Measurements from ENCODE around the gene PCA3.

The PCA3 gene

DNA sequence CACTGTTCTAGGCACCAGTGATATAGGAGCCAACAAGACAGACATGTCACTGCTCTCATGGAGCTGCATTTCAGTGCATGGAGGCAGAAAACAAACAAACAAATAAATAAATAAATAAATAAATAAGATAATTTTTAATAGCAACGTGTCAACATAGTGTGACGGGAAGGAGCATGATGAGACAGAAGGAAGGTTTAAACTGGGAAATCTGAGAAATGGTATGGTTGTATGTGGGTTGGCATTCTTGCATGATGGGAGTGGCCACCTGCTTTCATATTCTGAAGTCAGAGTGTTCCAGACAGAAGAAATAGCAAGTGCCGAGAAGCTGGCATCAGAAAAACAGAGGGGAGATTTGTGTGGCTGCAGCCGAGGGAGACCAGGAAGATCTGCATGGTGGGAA, at the start of gene PCA3:
TSS of gene PCA3 (plus strand) at position 301 of the 400 bp plus-strand sequence.
- TF ChIP-seq, protein P1, sequence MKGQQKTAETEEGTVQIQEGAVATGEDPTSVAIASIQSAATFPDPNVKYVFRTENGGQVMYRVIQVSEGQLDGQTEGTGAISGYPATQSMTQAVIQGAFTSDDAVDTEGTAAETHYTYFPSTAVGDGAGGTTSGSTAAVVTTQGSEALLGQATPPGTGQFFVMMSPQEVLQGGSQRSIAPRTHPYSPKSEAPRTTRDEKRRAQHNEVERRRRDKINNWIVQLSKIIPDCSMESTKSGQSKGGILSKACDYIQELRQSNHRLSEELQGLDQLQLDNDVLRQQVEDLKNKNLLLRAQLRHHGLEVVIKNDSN (IDR thresholded peaks at IDR 0.05) = no peak
- TF ChIP-seq YY1 (IDR thresholded peaks at IDR 0.05; ENCODE audit: low read depth) (no peak), ZBTB7A (IDR thresholded peaks at IDR 0.05; ENCODE audit: low read depth) (no peak), CEBPB (IDR thresholded peaks at IDR 0.05) (no peak), NFIC (IDR thresholded peaks at IDR 0.05) (no peak), EGR1 (IDR thresholded peaks at IDR 0.05) (no peak), FOXM1 (IDR thresholded peaks at IDR 0.05; ENCODE audit: borderline replicate concordance, low read depth) (no peak), TAF1 (IDR thresholded peaks at IDR 0.05; ENCODE audit: low read depth) (no peak), TEAD4 (IDR thresholded peaks at IDR 0.05) (no peak), REST (IDR thresholded peaks at IDR 0.05; ENCODE audit: low read depth) (no peak), CREB1 (IDR thresholded peaks at IDR 0.05; ENCODE audit: low read depth) (no peak), TCF12 (IDR thresholded peaks at IDR 0.05; ENCODE audit: low read depth) (no peak), EP300 (IDR thresholded peaks at IDR 0.05; ENCODE audit: borderline replicate concordance) (no peak), RAD21 (IDR thresholded peaks at IDR 0.05; ENCODE audit: low read depth) (no peak)
- TF ChIP-seq, protein P2, sequence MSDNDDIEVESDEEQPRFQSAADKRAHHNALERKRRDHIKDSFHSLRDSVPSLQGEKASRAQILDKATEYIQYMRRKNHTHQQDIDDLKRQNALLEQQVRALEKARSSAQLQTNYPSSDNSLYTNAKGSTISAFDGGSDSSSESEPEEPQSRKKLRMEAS (IDR thresholded peaks at IDR 0.05) = no peak

DNA sequence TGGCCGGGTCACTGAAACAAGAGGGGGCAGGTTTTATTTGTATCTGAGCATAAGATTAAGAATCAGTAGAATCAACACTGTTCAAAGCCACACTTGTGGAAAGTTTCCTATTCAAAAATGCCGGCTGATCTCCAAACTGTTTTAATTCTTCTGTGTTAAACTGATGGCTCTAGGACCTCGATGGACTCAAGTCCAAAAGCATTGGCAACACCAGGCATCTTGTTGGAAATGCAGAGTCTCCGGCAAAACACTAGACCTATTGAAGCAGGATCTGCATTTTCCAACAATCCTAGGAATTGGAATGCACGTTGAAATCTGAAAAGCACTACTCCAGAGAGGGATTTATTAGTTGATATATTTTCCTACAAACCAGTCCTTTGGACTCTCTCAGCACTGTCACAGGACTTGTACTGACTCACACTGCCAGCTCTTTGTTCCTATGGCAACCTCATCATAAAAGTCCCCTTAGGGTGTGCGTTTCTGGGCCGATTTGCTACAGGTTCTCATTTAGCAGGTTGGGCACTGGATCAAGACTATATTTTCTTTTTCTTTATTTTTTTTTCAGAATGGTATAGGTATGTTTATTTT, 48.1 kb upstream of the PCA3 start:
- TF ChIP-seq RAD21 (IDR thresholded peaks at IDR 0.05; ENCODE audit: low read depth) (no peak), TEAD4 (IDR thresholded peaks at IDR 0.05) (no peak), EGR1 (IDR thresholded peaks at IDR 0.05) (no peak), REST (IDR thresholded peaks at IDR 0.05; ENCODE audit: low read depth) (no peak), YY1 (IDR thresholded peaks at IDR 0.05; ENCODE audit: low read depth) (no peak), CEBPB (IDR thresholded peaks at IDR 0.05) (no peak), TCF12 (IDR thresholded peaks at IDR 0.05; ENCODE audit: low read depth) (no peak), FOXM1 (IDR thresholded peaks at IDR 0.05; ENCODE audit: borderline replicate concordance, low read depth) (no peak)
- TF ChIP-seq, protein P1 (IDR thresholded peaks at IDR 0.05) = no peak

DNA sequence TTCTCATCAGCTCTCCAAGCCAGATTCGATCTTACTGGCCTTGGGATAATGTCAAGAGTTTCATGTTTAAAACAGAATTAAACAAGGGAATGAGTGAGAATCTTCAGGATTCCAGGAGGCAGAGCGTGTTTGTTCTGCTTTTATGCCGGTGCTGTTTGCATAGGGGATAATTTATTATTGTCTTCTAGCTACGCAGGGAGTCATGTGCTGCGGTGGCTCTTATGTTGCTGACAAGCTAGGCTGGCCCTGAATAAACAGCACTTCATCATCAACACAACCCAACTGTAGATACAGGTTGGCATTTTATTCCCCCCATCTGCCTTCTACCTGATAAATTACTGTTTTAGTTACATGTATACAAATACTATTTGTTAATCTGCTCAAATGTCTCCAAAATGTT, 47.1 kb upstream of the PCA3 start:
- TF ChIP-seq CREB1 (IDR thresholded peaks at IDR 0.05; ENCODE audit: low read depth) = no peak
- TF ChIP-seq CEBPB (IDR thresholded peaks at IDR 0.05) = no peak
- no peak for TF ChIP-seq TAF1 (IDR thresholded peaks at IDR 0.05; ENCODE audit: low read depth)
- TF ChIP-seq RAD21 (IDR thresholded peaks at IDR 0.05; ENCODE audit: low read depth) = no peak
- TF ChIP-seq TEAD4 (IDR thresholded peaks at IDR 0.05) = no peak
- TF ChIP-seq EP300 (IDR thresholded peaks at IDR 0.05; ENCODE audit: borderline replicate concordance) = no peak

GRCh38 chr9:76717613-76718012, 46.6 kb upstream of the PCA3 start:
- TF ChIP-seq EGR1 (IDR thresholded peaks at IDR 0.05) = no peak
- TF ChIP-seq TAF1 (IDR thresholded peaks at IDR 0.05; ENCODE audit: low read depth) = no peak
- TF ChIP-seq RAD21 (IDR thresholded peaks at IDR 0.05; ENCODE audit: low read depth) = no peak
- TF ChIP-seq, protein P2 (IDR thresholded peaks at IDR 0.05) = no peak
- TF ChIP-seq FOXM1 (IDR thresholded peaks at IDR 0.05; ENCODE audit: borderline replicate concordance, low read depth) = no peak
- TF ChIP-seq, protein P1 (IDR thresholded peaks at IDR 0.05) = no peak
- no peak for TF ChIP-seq EP300 (IDR thresholded peaks at IDR 0.05; ENCODE audit: borderline replicate concordance)

- TF ChIP-seq, protein P2 (IDR thresholded peaks at IDR 0.05) = no peak
- TF ChIP-seq TCF12 (IDR thresholded peaks at IDR 0.05; ENCODE audit: low read depth) (no peak), EGR1 (IDR thresholded peaks at IDR 0.05) (no peak), REST (IDR thresholded peaks at IDR 0.05; ENCODE audit: low read depth) (no peak), CEBPB (IDR thresholded peaks at IDR 0.05) (no peak), RAD21 (IDR thresholded peaks at IDR 0.05; ENCODE audit: low read depth) (no peak), NFIC (IDR thresholded peaks at IDR 0.05) (no peak), TAF1 (IDR thresholded peaks at IDR 0.05; ENCODE audit: low read depth) (no peak), TEAD4 (IDR thresholded peaks at IDR 0.05) (no peak), ZBTB7A (IDR thresholded peaks at IDR 0.05; ENCODE audit: low read depth) (no peak), CREB1 (IDR thresholded peaks at IDR 0.05; ENCODE audit: low read depth) (no peak), FOXM1 (IDR thresholded peaks at IDR 0.05; ENCODE audit: borderline replicate concordance, low read depth) (no peak), EP300 (IDR thresholded peaks at IDR 0.05; ENCODE audit: borderline replicate concordance) (no peak), YY1 (IDR thresholded peaks at IDR 0.05; ENCODE audit: low read depth) (no peak)
- TF ChIP-seq, protein P1 (IDR thresholded peaks at IDR 0.05) = no peak
These were observed 46.1 kb upstream of the PCA3 start for GRCh38 chr9:76718166-76718565.
